ENCODE measurements around the gene NFIB.

The NFIB gene

GRCh38 chr9:14133394-14133793 is 180.5 kb downstream of the NFIB start:
- H3K4me2 ChIP-seq (ENCODE audit: low read depth, low read length), result no peak overlapping the region
- no peaks in the 10 kb centered on the region for H3K9me2 ChIP-seq (replicated peaks; ENCODE audit: insufficient read depth, low read length)
- no peak overlapping the region for H3K4me3 ChIP-seq (ENCODE audit: low read length)
- no peaks in the 10 kb centered on the region for H3K79me2 ChIP-seq (ENCODE audit: low read length)
- no peak overlapping the region for H2AFZ ChIP-seq (ENCODE audit: low read length)
- TF ChIP-seq EZH2 (optimal IDR thresholded peaks at IDR 0.05; ENCODE audit: low read depth, low read length) (no peak), CTCF (IDR thresholded peaks at IDR 0.05; ENCODE audit: low read length) (no peak), EZH2phosphoT487 (IDR thresholded peaks at IDR 0.05; ENCODE audit: low read length) (no peak)
- no peaks in the 10 kb centered on the region for H3K27me3 ChIP-seq (replicated peaks; ENCODE audit: insufficient read depth, low read length)
- no peaks in the 10 kb centered on the region for H4K20me1 ChIP-seq (ENCODE audit: insufficient read depth, low read length)
- no peaks in the 10 kb centered on the region for H3K9me3 ChIP-seq (replicated peaks; ENCODE audit: insufficient read depth, low read length)
- H3K4me1 ChIP-seq (ENCODE audit: low read length), result no peaks in the 10 kb centered on the region
- H3F3A ChIP-seq (ENCODE audit: insufficient read depth, low read length), result no peaks in the 10 kb centered on the region
- no peak overlapping the region for H3K9ac ChIP-seq (ENCODE audit: low read length)
- H3K27ac ChIP-seq (ENCODE audit: low read length), result no peak overlapping the region
- DNase-seq, result no peak
- no peaks in the 10 kb centered on the region for H3K36me3 ChIP-seq (replicated peaks; ENCODE audit: insufficient read depth, low read length)

- no peak overlapping the region for H3K27ac ChIP-seq (ENCODE audit: low read length)
- H3K9ac ChIP-seq (ENCODE audit: low read length), result no peak overlapping the region
- no peaks in the 10 kb centered on the region for H3K4me1 ChIP-seq (ENCODE audit: low read length)
- no peak overlapping the region for H3K4me2 ChIP-seq (ENCODE audit: low read depth, low read length)
- no peak for TF ChIP-seq EZH2phosphoT487 (IDR thresholded peaks at IDR 0.05; ENCODE audit: low read length)
- TF ChIP-seq CTCF (IDR thresholded peaks at IDR 0.05; ENCODE audit: low read length), result no peak
- TF ChIP-seq EZH2 (optimal IDR thresholded peaks at IDR 0.05; ENCODE audit: low read depth, low read length), result no peak
- H3K27me3 ChIP-seq (replicated peaks; ENCODE audit: insufficient read depth, low read length), result no peaks in the 10 kb centered on the region
- H3K79me2 ChIP-seq (ENCODE audit: low read length), result no peaks in the 10 kb centered on the region
- H3K4me3 ChIP-seq (ENCODE audit: low read length), result no peak overlapping the region
- no peak for DNase-seq
- no peak overlapping the region for H2AFZ ChIP-seq (ENCODE audit: low read length)
- H3F3A ChIP-seq (ENCODE audit: insufficient read depth, low read length), result no peaks in the 10 kb centered on the region
- H3K36me3 ChIP-seq (replicated peaks; ENCODE audit: insufficient read depth, low read length), result no peaks in the 10 kb centered on the region
- no peaks in the 10 kb centered on the region for H3K9me3 ChIP-seq (replicated peaks; ENCODE audit: insufficient read depth, low read length)
- H4K20me1 ChIP-seq (ENCODE audit: insufficient read depth, low read length), result no peaks in the 10 kb centered on the region
- H3K9me2 ChIP-seq (replicated peaks; ENCODE audit: insufficient read depth, low read length), result no peaks in the 10 kb centered on the region
Measured at GRCh38 chr9:14132775-14133174, 181.2 kb downstream of the NFIB start.

GRCh38 chr9:14131356-14132088 is 182.4 kb downstream of the NFIB start:
- DNase-seq, result no peak
- Histone ChIP-seq H3K27ac (ENCODE audit: low read length) (no peak overlapping the region), H3K4me1 (ENCODE audit: low read length) (no peaks in the 10 kb centered on the region), H3K79me2 (ENCODE audit: low read length) (no peaks in the 10 kb centered on the region), H3F3A (ENCODE audit: insufficient read depth, low read length) (no peaks in the 10 kb centered on the region), H3K9me2 (replicated peaks; ENCODE audit: insufficient read depth, low read length) (no peaks in the 10 kb centered on the region), H3K9ac (ENCODE audit: low read length) (no peak overlapping the region), H2AFZ (ENCODE audit: low read length) (no peak overlapping the region), H3K4me3 (ENCODE audit: low read length) (no peak overlapping the region), H3K36me3 (replicated peaks; ENCODE audit: insufficient read depth, low read length) (no peaks in the 10 kb centered on the region), H4K20me1 (ENCODE audit: insufficient read depth, low read length) (no peaks in the 10 kb centered on the region), H3K9me3 (replicated peaks; ENCODE audit: insufficient read depth, low read length) (no peaks in the 10 kb centered on the region), H3K4me2 (ENCODE audit: low read depth, low read length) (no peak overlapping the region), H3K27me3 (replicated peaks; ENCODE audit: insufficient read depth, low read length) (no peaks in the 10 kb centered on the region)
- TF ChIP-seq EZH2phosphoT487 (IDR thresholded peaks at IDR 0.05; ENCODE audit: low read length) (no peak), EZH2 (optimal IDR thresholded peaks at IDR 0.05; ENCODE audit: low read depth, low read length) (no peak), CTCF (IDR thresholded peaks at IDR 0.05; ENCODE audit: low read length) (no peak)
